Stromal cell of bone marrow (primary cell): ENCODE results near the gene STEEP1.

ENCODE experiments used
- DNase-seq: peaks from one replicate; pipeline ENCODE4 v3.0.0-alpha.2; 2012; ENCODE audit warnings: low read depth

Gene STEEP1

DNA sequence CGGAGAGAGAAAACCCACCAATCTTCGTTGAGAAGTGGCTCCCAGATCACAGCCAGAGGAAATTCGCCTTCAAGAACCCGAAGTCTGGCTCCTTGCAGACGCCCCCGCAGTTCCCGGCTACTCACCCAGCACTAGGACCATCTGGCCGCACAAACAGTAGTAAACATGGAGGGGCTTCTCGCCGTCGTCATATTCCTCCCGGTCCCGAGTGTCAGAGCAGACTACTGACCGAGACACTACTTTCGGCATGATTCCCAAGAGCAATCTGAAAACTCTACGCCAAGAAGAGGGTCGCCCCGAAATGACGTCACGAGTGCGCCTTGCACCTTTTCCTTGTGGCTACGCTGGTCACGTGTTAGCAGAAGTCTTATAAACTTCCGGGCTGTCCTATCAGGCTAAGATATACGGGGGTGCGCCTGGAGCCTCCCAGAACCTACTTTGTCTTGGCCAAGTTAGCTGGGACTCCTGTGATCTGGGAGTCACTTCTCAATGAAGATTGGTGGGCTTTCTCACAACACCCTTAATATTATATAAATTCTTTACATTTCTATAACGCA is at the start of gene STEEP1:
Gene STEEP1, minus strand, starts transcription at position 303 of the 557 bp plus-strand sequence. Its CDS starts 54 bp downstream, at position 249.
- DNase-seq = peak; percentile 84

DNA sequence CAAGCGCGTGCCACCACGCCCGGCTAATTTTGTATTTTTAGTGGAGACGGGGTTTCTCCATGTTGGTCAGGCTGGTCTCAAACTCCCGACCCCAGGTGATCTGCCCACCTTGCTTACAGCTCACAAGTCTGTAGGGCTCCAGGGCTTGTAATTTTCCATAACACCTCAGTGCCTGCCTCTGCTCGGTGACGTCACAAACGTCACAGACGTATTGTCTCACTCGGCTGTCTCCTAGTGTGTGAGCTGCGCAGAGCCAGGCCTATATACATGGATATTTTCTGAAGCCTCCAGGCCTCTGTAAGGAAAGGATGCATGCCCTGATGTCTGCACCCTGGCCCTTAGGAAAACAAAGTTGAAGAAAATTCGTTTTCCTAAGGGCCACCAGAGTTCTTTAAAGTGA is 49.6 kb upstream of the STEEP1 start:
- DNase-seq = no peak

DNA sequence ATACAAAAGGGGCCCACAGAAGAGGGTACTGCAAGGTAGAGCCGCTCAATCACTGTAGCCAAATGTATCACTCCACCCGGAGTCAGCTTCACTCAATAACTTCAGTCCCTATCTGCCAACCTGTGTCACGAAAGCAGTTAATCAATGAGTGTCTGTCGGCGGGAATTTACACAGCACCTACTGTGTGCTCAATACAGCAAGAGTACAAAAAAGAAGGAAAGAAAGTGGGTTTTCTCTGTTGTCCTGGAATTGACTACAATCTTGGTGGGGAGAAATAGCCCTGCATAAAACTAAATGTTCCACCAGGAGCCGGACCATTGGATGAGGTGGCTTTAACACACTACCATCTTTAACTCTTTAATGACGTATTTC is 41.8 kb upstream of the STEEP1 start:
- DNase-seq = no peak

DNA sequence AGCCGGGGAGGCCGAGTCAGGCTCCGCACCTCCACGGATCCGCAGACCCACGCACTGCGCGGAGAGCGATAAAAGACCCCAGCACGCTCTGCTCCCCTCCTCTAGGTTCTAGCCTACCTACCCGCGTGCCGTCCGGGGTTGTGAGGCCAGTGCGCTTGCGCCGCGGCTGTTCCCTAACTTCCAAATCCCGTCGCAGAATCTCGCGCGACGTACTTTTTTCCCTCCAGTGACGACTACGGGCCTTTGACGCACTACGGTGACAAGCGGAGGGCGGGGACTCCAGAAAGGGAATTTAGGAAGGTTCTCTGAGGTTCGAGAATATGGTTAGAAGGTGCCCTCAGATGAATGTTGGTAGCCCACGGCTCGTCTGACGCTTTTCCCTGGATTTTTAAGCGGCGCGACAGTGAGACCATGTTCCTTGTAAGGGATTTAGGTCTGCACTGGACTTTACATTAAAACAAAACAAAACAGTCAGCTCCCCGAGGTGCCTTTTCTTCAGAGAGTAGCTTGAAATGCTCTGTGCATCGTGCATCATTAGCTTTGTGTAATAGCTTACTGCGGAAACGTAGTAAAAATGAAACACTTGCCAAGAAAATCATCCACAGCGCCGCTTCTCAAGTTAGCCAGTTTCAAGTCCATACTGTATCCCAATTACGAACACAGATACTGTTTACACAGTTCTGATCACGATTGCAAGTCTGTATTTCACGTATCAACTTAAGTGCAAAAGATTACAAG is 41.2 kb upstream of the STEEP1 start, which contains the start of gene NKRF:
Gene NKRF, minus strand, starts transcription at position 145 of the 738 bp plus-strand sequence.
- DNase-seq = peak; percentile 86

DNA sequence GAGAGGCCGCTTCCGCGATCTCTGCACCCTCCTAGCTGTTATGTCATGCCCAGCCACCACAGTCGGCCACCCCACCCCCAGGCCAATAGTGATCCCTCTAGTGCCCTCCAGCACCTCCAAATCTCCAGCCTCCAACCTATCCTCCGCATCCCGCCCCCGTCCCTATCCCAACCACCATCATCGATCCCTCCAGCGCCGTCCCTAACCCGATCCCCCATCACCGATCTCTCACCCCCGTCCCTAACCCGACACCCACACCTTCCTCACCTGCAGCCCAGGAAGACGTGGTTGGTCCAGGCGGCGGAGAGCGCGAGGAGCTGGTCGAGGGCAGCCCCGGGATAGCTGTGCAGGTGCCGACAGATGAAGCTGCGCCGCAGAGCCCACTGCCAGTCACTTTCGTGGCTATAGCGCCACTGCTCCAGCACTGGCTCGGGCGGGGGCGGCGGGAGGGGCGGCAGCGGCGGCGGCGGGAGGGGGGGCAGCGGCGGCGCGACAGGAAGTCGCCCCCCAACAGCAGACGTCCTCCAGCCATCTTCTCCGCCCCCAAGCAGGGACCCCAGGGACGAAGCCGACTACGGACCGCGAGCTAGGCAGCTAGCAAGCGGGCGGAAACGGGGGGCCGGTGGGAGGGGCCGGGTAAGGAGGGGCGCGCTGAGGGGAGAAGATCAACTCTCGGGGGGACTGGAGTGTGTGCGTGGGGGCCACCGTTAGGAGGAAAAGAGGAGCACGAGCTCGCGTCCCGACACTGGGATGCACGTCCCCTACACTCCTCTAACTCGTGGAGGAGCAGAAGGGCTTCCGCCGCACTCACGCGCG is 40.5 kb upstream of the STEEP1 start:
- no peak for DNase-seq

DNA sequence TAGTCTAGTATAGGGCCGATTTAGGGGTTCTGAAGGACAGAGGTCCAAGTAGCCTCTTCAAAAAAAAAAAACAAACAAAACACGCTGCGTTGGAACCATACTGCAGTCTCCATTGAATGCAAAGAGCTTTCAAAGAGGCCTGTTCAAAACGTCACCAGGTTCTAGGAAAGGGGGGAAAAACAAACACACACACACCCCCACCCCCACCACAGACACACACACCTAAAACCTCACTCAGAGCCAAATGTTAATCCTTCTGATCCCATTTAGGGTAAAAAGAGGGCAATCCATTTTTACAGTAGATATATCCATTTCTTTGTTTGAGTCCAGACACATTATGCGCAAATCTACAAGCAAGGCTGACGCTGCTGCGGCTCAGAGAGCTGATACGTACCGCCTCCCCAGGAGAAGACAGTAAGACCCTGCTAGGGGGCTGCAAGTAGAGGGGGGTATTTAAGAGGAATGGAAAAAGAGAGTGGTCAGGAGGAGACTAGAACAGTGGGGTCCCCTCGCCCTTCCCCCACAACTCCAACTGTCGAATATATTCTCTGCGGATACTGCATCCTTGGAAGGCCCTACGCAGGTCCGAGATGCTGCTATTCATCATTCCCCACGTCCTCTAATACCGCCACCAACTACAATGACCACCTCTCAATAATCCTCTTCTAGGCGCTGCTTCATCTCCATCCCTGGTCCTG is 39.7 kb upstream of the STEEP1 start:
- no peak for DNase-seq

DNA sequence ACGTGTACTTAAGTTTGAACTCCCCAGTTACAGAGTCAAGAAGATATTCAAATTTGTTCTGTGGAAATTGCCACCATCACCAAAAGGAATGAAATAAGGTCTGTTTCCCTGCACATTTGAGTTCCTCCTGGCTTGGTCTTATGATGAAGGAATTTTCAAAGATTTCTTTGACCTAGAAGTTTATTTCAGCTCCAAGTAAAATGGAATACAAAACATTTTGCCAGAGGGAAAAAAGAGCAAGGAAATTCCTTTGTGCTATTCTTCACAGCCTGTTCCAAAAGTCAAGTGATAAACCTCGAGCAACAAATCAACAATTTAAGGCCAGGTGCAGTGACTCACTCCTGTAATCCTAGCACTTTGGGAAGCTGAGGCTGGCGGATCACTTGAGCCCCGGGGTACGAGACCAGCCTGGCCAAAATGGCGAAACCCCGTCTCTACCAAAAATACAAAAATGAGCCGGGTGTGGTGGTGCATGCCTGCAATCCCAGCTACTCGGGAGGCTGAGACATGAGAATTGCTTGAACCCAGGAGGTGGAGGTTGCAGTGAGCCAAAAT is 37.6 kb upstream of the STEEP1 start:
- no peak for DNase-seq

DNA sequence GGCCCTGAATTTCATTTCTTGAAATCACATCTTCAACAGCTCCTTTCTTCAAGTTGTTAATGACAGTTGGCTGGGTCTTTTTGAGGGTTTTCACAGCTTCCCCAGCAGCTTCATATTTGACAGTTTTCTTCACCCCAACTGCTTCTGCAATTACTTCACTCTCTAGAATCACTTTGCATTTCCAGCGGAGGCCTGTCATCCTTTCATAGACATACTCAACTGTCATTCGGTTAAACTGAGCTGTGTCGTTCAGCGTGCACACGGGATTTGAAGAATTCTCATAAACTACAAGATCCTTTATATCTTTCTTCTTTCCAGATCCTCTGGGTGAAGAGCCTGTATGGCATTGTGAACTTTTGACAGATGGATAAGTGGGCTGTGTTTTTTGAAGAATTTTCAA is 24.6 kb upstream of the STEEP1 start:
- DNase-seq = no peak

DNA sequence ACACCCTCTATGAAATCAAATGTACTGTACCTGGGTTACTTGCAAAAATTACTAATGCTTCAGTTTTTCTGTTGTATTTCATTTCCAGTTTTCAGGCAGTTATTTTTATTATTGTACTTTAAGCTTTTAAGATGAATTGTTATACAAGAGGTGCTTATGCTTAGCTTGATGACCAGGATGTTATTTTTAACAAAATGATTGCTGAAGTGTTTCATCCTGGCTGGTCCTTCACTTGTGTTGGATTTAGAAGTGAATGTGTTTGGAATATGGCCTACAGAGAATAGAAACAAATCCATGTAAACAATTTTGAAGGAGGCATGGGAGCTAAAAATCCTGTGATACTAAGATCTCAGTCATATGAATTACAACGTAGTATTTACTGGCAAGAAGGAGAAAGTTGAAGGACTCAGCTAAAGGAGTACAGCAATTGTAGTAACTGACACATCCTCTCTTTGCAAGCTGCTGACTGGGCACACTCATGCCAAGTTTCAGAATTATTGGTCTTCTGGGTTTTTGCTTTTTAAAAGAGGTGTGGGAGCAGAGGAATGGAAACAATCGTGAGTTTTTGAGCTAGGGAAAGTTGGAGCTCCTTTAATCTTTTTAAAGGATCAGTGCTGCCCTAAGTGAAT is 18.3 kb upstream of the STEEP1 start:
- DNase-seq = no peak

DNA sequence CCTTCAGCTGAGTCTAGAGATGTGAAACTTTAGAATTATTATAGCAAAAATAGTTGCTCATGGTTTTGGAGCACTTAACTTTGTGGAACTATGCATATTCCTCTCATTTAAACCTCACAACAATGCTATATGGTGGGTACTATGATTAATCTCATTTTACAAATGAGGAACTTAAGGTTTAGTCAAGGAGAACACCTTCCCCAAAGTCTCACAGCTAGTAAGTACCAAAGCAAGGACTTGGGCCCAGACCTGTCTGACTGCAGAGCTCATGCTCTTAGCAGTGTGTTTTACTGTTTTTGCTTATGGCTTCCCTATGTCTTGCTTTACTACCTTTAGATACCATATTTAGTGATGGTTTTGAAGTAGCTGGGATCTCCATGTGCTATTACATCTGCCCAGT is 14.2 kb upstream of the STEEP1 start:
- DNase-seq = no peak

DNA sequence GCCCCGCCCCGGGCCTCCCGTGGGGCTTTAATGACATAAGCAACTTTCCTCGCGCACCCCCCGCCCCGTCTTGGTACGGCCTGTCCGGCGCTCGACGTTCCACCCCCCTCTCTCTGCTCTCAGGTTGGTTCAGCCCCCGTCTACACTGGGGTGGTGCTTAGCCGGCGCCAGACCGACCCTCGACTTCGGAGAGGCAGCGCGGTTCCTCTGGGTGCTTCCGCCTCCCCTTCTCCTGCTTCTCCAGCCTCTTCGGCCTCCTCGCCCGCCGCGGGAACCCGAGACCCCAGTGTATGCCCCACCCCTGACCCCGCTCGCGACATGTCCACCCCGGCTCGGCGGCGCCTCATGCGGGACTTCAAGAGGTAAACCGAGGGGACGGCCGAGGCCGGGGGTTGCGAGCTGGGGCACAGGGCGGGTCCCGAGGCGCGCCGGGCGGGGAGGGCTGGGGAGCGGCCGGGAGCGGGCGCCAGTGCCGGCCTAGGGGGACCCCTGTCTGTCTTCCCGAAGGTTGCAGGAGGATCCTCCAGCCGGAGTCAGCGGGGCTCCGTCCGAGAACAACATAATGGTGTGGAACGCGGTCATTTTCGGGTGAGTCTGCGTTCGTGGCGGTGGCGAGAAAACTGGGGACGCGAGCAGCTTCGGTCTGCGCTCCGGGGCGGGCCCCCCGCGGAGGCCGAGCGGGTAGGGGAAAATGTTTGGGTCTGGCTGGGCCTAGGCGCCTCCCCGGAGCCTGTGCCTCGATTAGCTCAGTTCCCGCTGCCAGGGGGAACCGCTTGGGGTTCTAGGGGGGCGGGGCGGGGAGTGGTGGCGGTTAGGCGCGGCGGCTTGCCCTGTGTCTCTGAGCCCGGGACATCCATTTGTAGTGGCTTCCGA is 9.4 kb upstream of the STEEP1 start, which contains the start of gene UBE2A:
Gene UBE2A, plus strand, starts transcription at position 170 of the 873 bp plus-strand sequence. Its CDS starts 149 bp downstream, at position 319.
- DNase-seq = peak; percentile 75

DNA sequence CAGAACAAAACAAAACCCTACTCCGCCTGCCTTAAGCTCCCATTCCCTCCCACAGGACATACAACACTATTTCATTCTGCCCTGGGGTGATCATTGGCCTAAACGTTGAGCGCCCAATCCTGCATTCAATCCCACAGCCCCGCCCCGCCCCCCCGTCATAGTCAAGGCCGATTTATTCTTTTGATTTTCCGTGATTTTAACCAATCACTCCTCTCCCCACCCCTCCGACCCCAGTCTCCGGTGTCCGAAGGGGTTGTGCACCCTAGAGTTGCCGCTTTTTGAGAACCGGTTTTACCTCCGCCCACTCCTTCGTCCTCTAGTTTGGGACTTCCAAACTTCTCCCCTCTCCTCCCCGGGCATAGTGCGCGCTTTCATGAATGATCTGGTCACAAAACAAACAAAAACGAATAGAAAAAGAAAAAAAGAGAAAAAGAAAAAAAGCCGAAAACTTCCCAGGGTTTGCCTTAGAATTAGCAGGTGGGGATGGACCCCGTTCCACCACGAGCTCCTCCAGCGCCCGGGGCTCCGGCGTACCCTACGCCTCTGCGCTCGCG is 8.7 kb upstream of the STEEP1 start:
- peak; percentile 35 for DNase-seq

DNA sequence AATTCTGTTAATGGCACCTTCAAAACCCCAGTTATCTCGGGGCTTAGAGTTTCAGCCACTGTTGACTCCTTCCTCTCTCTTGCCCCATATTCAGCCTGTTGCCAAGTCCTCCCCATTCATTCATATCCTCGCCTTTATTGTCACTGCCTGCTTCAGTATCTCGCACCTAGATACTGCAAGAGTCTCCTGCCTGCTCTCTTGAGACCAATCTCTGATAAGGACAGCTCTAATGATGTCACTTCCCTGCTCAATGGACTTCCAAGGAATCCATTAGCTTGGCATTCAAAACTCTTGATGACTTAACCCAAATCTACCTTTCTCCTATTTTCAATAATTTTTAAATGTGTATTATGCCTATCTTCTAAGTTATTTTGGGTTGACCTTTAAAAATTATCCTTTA is 8.0 kb upstream of the STEEP1 start:
- DNase-seq = no peak

DNA sequence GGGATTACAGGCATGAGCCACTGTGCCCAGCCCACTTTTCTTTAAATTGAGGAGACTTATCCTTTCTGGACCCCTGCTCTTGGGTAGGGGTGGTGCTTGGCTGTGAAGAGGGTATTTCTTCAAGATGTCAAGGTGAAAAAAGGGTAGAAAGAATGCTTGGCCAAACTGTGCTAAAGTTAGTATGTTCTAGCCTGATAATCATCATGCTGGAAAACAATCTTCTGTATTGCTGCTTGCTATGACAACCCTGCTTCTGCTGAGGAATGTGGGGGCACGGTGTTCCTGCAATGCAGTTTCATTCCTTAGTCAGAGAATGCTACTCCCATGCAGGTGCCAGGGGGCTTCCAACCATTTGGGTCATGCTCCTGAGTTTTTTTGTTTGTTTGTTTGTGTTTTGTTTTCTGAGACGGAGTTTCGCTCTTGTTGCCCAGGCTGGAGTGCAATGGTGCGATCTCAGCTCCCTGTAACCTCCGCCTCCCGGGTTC is 5.2 kb upstream of the STEEP1 start:
- DNase-seq = no peak

DNA sequence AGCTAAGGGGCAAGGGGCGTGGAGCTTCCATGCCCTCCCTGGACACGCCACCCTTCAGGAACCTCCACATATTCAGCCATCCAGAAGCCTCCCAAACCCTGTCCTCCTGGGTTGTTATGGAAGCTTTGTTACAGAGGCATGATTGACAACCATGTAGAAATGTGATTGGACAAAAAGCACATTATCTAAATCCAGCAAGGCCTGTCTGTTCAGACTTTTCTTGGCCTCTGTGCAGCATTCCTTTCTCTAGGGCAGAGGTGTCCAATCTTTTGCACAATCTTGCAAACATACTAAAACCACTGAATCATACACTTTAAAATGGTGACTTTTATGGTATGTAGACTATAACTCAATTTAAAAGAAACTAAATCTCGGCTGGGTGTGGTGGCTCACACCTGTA is 12.7 kb downstream of the STEEP1 start:
- DNase-seq = no peak

DNA sequence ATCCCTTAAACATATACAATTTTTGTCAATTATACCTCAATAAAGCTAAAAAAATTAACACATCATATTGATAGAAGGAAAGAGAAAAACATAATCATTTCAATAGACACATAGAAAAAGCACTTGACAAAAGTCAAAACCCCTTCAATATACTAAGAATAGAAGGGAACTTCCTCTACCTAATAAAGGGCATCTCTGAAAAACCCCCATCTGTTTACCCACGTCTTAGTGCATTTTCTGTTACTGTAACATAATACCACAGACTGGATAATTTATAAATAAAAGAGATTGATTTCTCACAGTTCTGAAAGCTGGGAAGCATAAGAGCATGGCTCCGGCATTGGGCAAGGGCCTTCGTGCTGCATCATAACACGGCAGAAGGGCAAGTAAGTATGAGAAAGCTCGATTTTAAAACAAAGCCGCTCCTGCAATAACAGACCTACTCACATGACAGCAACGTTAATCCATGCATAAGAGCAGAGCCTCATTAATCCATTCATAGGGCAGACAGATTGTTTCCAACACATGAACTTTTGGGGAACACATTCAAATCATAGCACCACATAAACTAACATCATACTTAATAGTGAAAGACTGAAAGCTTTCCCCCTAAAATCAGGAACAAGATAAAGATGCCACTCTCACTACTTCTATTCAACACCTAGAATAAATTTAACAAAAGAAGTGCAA is 15.7 kb downstream of the STEEP1 start:
- DNase-seq = no peak

DNA sequence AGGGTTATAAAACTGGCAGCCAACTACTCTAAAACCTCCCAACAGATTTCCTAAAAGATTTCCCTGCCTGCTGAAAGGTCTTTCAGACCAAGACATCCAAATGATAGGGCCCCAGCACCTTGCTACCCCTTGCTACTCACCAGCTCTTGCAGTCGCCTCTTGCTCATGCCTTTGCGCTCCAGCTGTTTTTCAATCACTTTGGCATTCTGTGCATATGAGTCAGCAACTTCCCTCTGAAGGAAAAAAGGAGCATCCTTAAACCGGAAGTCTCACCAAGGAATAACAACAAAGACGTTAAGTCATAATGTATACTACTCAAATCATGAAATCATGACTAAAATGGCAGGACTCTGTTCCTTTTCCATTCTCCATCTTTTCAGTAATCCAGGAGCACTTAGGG is 24.0 kb downstream of the STEEP1 start:
- DNase-seq = peak; percentile 13

DNA sequence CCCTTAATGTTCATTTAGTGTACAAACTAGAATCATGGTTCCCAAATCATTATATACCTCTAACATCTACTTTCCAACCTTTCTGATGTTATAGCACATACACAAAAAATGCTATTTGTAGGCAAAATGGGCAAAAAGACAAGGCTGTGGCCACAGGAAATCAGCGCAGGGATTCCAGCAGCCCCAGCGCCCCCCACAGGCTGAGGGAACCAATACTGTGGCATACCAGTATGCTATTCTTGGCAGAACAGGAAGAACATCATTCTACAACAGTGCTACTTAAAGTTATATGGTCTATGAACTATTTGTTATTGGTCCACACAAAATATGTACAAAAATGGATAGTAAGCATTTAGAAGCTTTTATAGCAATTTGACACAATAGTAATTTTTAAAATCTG is 25.3 kb downstream of the STEEP1 start:
- no peak for DNase-seq

DNA sequence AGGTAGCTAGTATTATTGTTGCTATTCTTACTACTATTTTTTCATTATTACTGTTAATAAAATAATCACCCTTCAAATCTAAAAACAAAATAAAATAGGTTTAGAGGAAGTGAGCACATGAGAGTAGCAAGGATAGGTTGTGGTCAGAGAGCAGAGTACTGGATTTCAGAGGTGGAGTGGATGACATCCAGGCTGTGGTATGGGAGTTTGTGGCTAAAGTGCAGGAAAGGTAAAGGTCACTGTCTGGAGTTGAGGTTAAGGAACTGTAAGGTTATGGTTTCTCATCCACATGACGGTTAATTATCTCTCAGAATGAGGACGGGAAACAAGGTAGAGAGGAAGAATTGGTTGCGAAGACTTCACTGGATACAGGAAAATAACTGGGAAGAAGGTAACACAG is 27.7 kb downstream of the STEEP1 start:
- DNase-seq = no peak
